HS-5 (cell line): ENCODE measurements around the gene SPOCK2.

Source experiments
- DNase-seq: peaks from one replicate; pipeline ENCODE4 v3.0.0-alpha.2; 2012; ENCODE audit warnings: low read depth

SPOCK2 gene

DNA sequence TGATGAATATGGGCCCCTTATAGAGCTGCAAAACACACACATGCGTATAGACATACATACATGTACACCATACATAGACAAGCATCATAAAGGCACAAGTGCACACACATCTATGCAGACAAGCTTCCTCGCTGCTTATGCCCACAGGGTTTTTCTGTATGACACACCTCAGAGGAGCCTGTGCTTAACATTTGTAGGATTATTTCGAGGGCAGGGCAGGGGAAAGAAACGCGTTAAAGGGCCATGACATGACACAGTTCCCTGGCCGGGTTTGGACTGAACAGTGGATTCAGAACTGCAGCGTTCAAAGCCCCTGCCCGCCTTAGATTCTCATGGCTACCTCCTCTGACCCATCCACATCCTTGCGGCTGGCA lies 79.3 kb downstream of the SPOCK2 start:
- no peak for DNase-seq
